GM12878 (cell line): ENCODE measurements around the gene RER1. TPM values are rescaled to one million over a fixed set of nuclear protein-coding genes. Genes with fewer than 3 reads are reported as not detected.

Source experiments
- ATAC-seq: fragments of 200-7000 bp; cut with Tn5 transposase; 3 replicates; pipeline ENCODE4 v1.9.1; 2020; ENCODE audit warnings: mild to moderate bottlenecking, moderate library complexity
- BruUV-seq: library from RNA; stranded (reverse); fragments of 400-500 nt; replicated peaks from 2 replicates; lab custom pipeline; 2021; lab: Mats Ljungman, UMichigan
- CTCF ChIA-PET: fragments of 300-600 bp; sonication (Branson Sonifier 250); formaldehyde crosslinking; extraction: SDS; loops from one replicate; lab custom pipeline; 2021; ENCODE audit warnings: inconsistent platforms; lab: Yijun Ruan, JAX
- POLR2A ChIA-PET: fragments of 350-600 bp; formaldehyde crosslinking; extraction: SDS; loops from one replicate; lab custom pipeline; 2021; ENCODE audit warnings: inconsistent platforms; lab: Charles Lee
- RAD21 ChIA-PET: fragments of 300-600 bp; sonication (Branson Sonifier 250); formaldehyde crosslinking; loops from one replicate; lab custom pipeline; 2023; ENCODE audit warnings: antibody characterized with exemption; ENCODE audit not compliant: unreplicated experiment; lab: Charles Lee
- SMC1A ChIA-PET: fragments of 300-600 bp; sonication (Branson Sonifier 250); formaldehyde crosslinking; loops from one replicate; lab custom pipeline; 2023; ENCODE audit not compliant: unreplicated experiment, uncharacterized antibody; lab: Charles Lee
- DNase-seq: peaks from one replicate; pipeline ENCODE4 v3.0.0-alpha.2; 2011; ENCODE audit warnings: low read depth, low spot score
- FAIRE-seq: peaks from 3 replicates; lab custom pipeline; 2011; peaks lifted over from hg19 to GRCh38; lab: Jason Lieb, UNC
- H2AFZ ChIP-seq: 2 replicates; pipeline ENCODE4 v1.6.0; 2011; ENCODE audit warnings: low read depth, low read length, control low read depth; ENCODE audit not compliant: control insufficient read depth
- H3K27ac ChIP-seq: 2 replicates; pipeline ENCODE4 v1.5.1; 2011; ENCODE audit warnings: control low read depth; ENCODE audit not compliant: control insufficient read depth, insufficient read depth
- H3K27me3 ChIP-seq, 2 experiments: replicated peaks in 1 of 2; 2 replicates each; pipeline versions ENCODE4 v1.6.0 to v1.6.1; 2011; ENCODE audit warnings: low read length in 1 of 2; ENCODE audit not compliant: control insufficient read depth in 2 of 2, insufficient read depth in 2 of 2
- H3K36me3 ChIP-seq, 2 experiments: 2 replicates each; pipeline ENCODE4 v1.5.1; 2011; ENCODE audit warnings: low read length in 1 of 2; ENCODE audit not compliant: control insufficient read depth in 2 of 2, insufficient read depth in 2 of 2
- H3K4me1 ChIP-seq: 2 replicates; pipeline ENCODE4 v1.6.1; 2011; ENCODE audit warnings: mild to moderate bottlenecking, low read length, moderate library complexity, mixed read lengths; ENCODE audit not compliant: control insufficient read depth, insufficient read depth
- H3K4me2 ChIP-seq: 2 replicates; pipeline ENCODE4 v1.6.0; 2011; ENCODE audit warnings: control low read depth; ENCODE audit not compliant: control insufficient read depth, insufficient read depth
- H3K4me3 ChIP-seq: fragments of 200-600 bp; sonication (generic); 2 replicates; pipeline ENCODE4 v1.5.1; 2016
- H3K79me2 ChIP-seq: 2 replicates; pipeline ENCODE4 v1.6.0; 2011; ENCODE audit warnings: low read length; ENCODE audit not compliant: control insufficient read depth, insufficient read depth
- H3K9ac ChIP-seq: 2 replicates; pipeline ENCODE4 v1.8.0; 2011; ENCODE audit warnings: low read length, control low read depth, mixed read lengths; ENCODE audit not compliant: control insufficient read depth, insufficient read depth
- H3K9me3 ChIP-seq: replicated peaks from 3 replicates; pipeline ENCODE4 v1.5.1; 2011; ENCODE audit warnings: mild to moderate bottlenecking, low read length; ENCODE audit not compliant: control insufficient read depth, insufficient read depth
- H4K20me1 ChIP-seq: 2 replicates; pipeline ENCODE4 v1.6.0; 2011; ENCODE audit not compliant: control insufficient read depth, insufficient read depth
- ASH2L ChIP-seq: fragments of 300-600, 200-600 bp; sonication (generic); IDR thresholded peaks from 2 replicates; pipeline ENCODE4 v1.6.1; 2017; ENCODE audit warnings: low read depth, mild to moderate bottlenecking, borderline replicate concordance
- BRCA1 ChIP-seq: IDR thresholded peaks from 2 replicates; pipeline ENCODE4 v1.6.1; 2011; ENCODE audit warnings: low read depth, low read length, improper control_type of control experiment
- CEBPZ ChIP-seq: fragments of 150-350 bp; IDR thresholded peaks from 2 replicates; pipeline ENCODE4 v1.6.1; 2016; ENCODE audit warnings: low read depth, low read length
- EP300 ChIP-seq, 2 experiments: fragments of 150-350 bp in 1 of 2; IDR thresholded peaks; 2 replicates each; pipeline ENCODE4 v1.6.1; 2011 to 2012; ENCODE audit warnings: low read depth in 2 of 2, low read length in 2 of 2, borderline replicate concordance in 1 of 2, improper control_type of control experiment in 1 of 2, inconsistent platforms in 1 of 2; ENCODE audit not compliant: control insufficient read depth in 1 of 2
- EZH2 ChIP-seq: IDR thresholded peaks from 2 replicates; pipeline ENCODE4 v1.6.1; 2012; ENCODE audit warnings: low read depth, mild to moderate bottlenecking, control low read depth, inconsistent platforms, low read length, borderline replicate concordance; ENCODE audit not compliant: control insufficient read depth
- HSF1 ChIP-seq: fragments of 150-350 bp; IDR thresholded peaks from 2 replicates; pipeline ENCODE4 v1.6.1; 2014; ENCODE audit warnings: mild to moderate bottlenecking, low read depth, low read length
- RELA ChIP-seq: fragments of 450-650 bp; IDR thresholded peaks from 2 replicates; pipeline ENCODE4 v1.8.0; 2014; ENCODE audit warnings: borderline replicate concordance; ENCODE audit not compliant: partially characterized antibody
- SIX5 ChIP-seq: IDR thresholded peaks from 2 replicates; pipeline ENCODE4 v1.6.1; 2011; ENCODE audit warnings: mild to moderate bottlenecking, low read depth, low read length, moderate library complexity; ENCODE audit not compliant: severe bottlenecking
- SPI1 ChIP-seq: IDR thresholded peaks from 2 replicates; pipeline ENCODE4 v1.6.1; 2011; ENCODE audit warnings: low read depth, mild to moderate bottlenecking, low read length, moderate library complexity, borderline replicate concordance; ENCODE audit not compliant: insufficient read depth
- STAT1 ChIP-seq: fragments of 450-650 bp; conservative IDR thresholded peaks from 2 replicates; pipeline ENCODE4 v1.6.1; 2014; ENCODE audit warnings: antibody characterized with exemption, mild to moderate bottlenecking
- YBX1 ChIP-seq: fragments of 450-650 bp; IDR thresholded peaks from 2 replicates; pipeline ENCODE4 v1.6.1; 2016; ENCODE audit warnings: antibody characterized with exemption
- ZNF207 ChIP-seq: fragments of 450-650 bp; IDR thresholded peaks from 2 replicates; pipeline ENCODE4 v1.6.1; 2014; ENCODE audit warnings: antibody characterized with exemption, mild to moderate bottlenecking, borderline replicate concordance
- whole genome bisulfite sequencing: methylation state at CpG from one replicate; pipeline ENCODE4 v1.1.6; 2016; ENCODE audit warnings: low lambda C conversion rate; ENCODE audit not compliant: insufficient replicate concordance, insufficient coverage; ENCODE audit errors: missing lambda C conversion rate; 5-methylcytosine and 5-hydroxymethylcytosine counted together
- in situ Hi-C: fragments of 300-500 bp; cut with MboI; formaldehyde crosslinking; loops from 9 replicates; pipeline ENCODE4 v1.14.3; 2018; ENCODE audit warnings: mixed read lengths
- intact Hi-C: fragments of 100-400 bp; cut with micrococcal nuclease; formaldehyde crosslinking; loops from one replicate; pipeline ENCODE4 v1.14.2; 2022; ENCODE audit not compliant: unreplicated experiment
- polyA plus RNA-seq, 11 experiments: library from polyadenylated mRNA; depleted of rRNA in 4 of 11; unstranded in 6 of 11; stranded (reverse) in 5 of 11; fragments of >200 nt; fragmentation: Nextera tagmentation in 4 of 11; fragmentation: Illumina TruSeq in 1 of 11; extraction: Ambion mirVana in 4 of 11; extraction: Trizol in 1 of 11; gene quantifications; 1 replicate in 1 of 11; 2 replicates in 10 of 11; pipeline versions ENCODE4 v1.2.1 to v1.2.3, GENCODE V29; 2011 to 2016; ENCODE audit warnings: inconsistent platforms in 2 of 11, missing spikeins in 2 of 11, low read depth in 1 of 11
- total RNA-seq, 4 experiments: library from RNA; depleted of rRNA in 3 of 4; stranded (reverse); fragments of >200 nt in 3 of 4; fragmentation: Illumina TruSeq in 1 of 4; extraction: Trizol in 1 of 4; gene quantifications; 2 replicates each; pipeline versions ENCODE4 v1.2.1 to v1.2.3, GENCODE V29; 2013 to 2021
- TF ChIP-seq, protein P1 (sequence below): IDR thresholded peaks from 2 replicates; pipeline ENCODE4 v1.6.1; 2011; ENCODE audit warnings: low read depth, low read length, improper control_type of control experiment, borderline replicate concordance

Gene RER1
- total and polyA plus RNA-seq, 10 of the 15 experiments (the other 5 are each of a cell fraction or from before 2014, with no cell fraction given), result 29.2 to 274 (median 136) TPM

- TF ChIP-seq SPI1 (peak; percentile 77), STAT1 (0 out of 2 replicates have a peak, but pooled peaks have one; percentile 17), HSF1 (0 out of 2 replicates have a peak, but pooled peaks have one; percentile 9), EZH2 (no peak), ZNF207 (no peak; the same call in 1 of the 2 replicates)
Measured at GRCh38 chr1:2391041-2391930, at the start of gene RER1, which contains the start of gene MORN1 (continued).

DNA sequence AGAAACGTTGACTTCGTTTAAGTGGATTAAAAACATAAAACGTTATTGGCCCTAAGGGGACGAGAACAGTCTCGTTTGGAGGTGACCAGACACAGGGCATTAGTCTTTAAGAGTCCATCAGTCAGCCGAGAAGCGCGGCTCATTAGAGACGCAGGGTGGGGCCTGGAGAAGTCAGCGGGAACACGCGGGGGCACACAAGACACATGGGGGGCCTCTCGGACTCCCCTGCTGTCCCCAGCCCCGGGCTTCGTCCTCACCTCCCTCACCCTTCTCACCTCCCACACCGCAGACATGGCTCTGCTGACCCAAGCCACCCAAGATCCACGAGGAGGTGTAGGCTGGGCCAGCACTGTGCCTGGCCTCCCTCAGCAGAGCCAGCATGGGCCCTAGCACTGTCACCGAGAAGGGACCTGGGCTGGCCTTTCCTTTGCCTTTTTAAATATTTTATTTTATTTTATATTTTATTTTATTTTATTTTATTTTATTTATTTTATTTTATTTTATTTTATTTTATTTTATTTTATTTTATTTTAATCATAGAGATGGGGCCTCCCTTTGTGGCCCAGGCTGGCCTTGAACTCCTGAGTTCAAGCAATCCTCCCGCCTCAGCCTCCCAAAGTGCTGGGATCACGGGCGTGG is 49.1 kb upstream of the RER1 start:
- ChIA-PET POLR2A (no interaction called here), CTCF (interaction anchor here (0.6 kb wide), 1 partner anchor 62 kb away, joined by 3 read pairs; no protein-coding TSS in a partner anchor), RAD21 (no interaction called here), SMC1A (no interaction called here)
- ATAC-seq (no peak), FAIRE-seq (no peak), DNase-seq (no peak)
- Histone ChIP-seq H3K4me3 (no peak overlapping the region), H3K9me3 (no peaks in the 10 kb centered on the region), H2AFZ (no peak overlapping the region), H3K36me3 (no peaks in the 10 kb centered on the region), H3K4me1 (no peaks in the 10 kb centered on the region), H4K20me1 (no peaks in the 10 kb centered on the region), H3K79me2 (no peaks in the 10 kb centered on the region), H3K4me2 (no peak overlapping the region), H3K9ac (no peak overlapping the region), H3K27me3 (no peaks in the 10 kb centered on the region; a peak in 1 of 4 replicates), H3K27ac (no peak overlapping the region)
- in situ Hi-C loops (no loop called here), intact Hi-C loops (no loop called here)
- no TSS peak for BruUV-seq
- TF ChIP-seq RELA, result no peak
- no peak for TF ChIP-seq YBX1
- TF ChIP-seq SIX5, result no peak
- TF ChIP-seq BRCA1, result no peak
- TF ChIP-seq ASH2L, result no peak
- TF ChIP-seq, protein P1, sequence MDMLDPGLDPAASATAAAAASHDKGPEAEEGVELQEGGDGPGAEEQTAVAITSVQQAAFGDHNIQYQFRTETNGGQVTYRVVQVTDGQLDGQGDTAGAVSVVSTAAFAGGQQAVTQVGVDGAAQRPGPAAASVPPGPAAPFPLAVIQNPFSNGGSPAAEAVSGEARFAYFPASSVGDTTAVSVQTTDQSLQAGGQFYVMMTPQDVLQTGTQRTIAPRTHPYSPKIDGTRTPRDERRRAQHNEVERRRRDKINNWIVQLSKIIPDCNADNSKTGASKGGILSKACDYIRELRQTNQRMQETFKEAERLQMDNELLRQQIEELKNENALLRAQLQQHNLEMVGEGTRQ, result no peak
- TF ChIP-seq CEBPZ, result no peak
- no peak for TF ChIP-seq EP300 (IDR thresholded peaks at IDR 0.05; ENCODE audit: borderline replicate concordance in 1 of 2, control insufficient read depth in 1 of 2, low read depth in 2 of 2, low read length in 2 of 2)
- 58% methylated on average over 21 of the region's 21 CpGs for WGBS
